ENCODE data around the gene GLIS1. TPM values are rescaled to one million over a fixed set of nuclear protein-coding genes. Genes with fewer than 3 reads are reported as not detected.

Gene GLIS1
- total and polyA plus RNA-seq, 10 of the 15 experiments (the other 5 are each of a cell fraction or from before 2014, with no cell fraction given) = not detected

DNA sequence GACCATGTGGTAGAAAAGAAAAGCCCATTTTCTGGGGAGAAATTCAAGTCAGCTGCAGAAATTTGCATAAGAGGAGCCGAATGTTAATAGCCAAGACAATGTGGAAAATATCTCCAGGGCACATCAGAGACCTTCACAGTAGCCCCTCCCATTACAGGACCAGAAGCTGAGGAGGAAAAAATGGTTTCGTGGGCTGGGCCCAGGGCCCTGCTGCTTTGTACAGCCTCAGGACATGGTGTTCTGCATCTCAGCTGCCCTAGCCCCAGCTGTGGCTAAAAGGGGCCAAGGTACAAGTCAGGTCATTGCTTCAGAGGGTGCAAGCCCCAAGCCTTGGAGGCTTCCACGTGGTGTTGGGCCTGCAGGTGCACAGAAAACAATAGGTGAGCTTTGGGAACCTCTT lies 171.5 kb downstream of the GLIS1 start:
- ChIA-PET CTCF (no interaction called here), RAD21 (ENCODE audit: unreplicated experiment) (no interaction called here), POLR2A (no interaction called here), SMC1A (ENCODE audit: uncharacterized antibody, unreplicated experiment) (no interaction called here)
- in situ Hi-C loops (cut with MboI) (no loop called here), intact Hi-C loops (cut with micrococcal nuclease; ENCODE audit: unreplicated experiment) (no loop called here)
- TF ChIP-seq NR2C1 (IDR thresholded peaks at IDR 0.05) (no peak), ZNF622 (IDR thresholded peaks at IDR 0.05) (no peak), POLR2A (IDR thresholded peaks at IDR 0.05; ENCODE audit: low read depth, low read length) (no peak), HDAC2 (IDR thresholded peaks at IDR 0.05) (no peak), RCOR1 (conservative IDR thresholded peaks at IDR 0.05; ENCODE audit: low read depth, low read length) (no peak), RUNX3 (IDR thresholded peaks at IDR 0.05; ENCODE audit: low read length) (no peak)
- TF ChIP-seq, protein P1, sequence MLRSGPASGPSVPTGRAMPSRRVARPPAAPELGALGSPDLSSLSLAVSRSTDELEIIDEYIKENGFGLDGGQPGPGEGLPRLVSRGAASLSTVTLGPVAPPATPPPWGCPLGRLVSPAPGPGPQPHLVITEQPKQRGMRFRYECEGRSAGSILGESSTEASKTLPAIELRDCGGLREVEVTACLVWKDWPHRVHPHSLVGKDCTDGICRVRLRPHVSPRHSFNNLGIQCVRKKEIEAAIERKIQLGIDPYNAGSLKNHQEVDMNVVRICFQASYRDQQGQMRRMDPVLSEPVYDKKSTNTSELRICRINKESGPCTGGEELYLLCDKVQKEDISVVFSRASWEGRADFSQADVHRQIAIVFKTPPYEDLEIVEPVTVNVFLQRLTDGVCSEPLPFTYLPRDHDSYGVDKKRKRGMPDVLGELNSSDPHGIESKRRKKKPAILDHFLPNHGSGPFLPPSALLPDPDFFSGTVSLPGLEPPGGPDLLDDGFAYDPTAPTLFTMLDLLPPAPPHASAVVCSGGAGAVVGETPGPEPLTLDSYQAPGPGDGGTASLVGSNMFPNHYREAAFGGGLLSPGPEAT (IDR thresholded peaks at IDR 0.05; ENCODE audit: low read depth) = no peak
- TF ChIP-seq, protein P2, sequence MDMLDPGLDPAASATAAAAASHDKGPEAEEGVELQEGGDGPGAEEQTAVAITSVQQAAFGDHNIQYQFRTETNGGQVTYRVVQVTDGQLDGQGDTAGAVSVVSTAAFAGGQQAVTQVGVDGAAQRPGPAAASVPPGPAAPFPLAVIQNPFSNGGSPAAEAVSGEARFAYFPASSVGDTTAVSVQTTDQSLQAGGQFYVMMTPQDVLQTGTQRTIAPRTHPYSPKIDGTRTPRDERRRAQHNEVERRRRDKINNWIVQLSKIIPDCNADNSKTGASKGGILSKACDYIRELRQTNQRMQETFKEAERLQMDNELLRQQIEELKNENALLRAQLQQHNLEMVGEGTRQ (IDR thresholded peaks at IDR 0.05; ENCODE audit: borderline replicate concordance, low read depth, low read length) = no peak
- TF ChIP-seq, protein P3, sequence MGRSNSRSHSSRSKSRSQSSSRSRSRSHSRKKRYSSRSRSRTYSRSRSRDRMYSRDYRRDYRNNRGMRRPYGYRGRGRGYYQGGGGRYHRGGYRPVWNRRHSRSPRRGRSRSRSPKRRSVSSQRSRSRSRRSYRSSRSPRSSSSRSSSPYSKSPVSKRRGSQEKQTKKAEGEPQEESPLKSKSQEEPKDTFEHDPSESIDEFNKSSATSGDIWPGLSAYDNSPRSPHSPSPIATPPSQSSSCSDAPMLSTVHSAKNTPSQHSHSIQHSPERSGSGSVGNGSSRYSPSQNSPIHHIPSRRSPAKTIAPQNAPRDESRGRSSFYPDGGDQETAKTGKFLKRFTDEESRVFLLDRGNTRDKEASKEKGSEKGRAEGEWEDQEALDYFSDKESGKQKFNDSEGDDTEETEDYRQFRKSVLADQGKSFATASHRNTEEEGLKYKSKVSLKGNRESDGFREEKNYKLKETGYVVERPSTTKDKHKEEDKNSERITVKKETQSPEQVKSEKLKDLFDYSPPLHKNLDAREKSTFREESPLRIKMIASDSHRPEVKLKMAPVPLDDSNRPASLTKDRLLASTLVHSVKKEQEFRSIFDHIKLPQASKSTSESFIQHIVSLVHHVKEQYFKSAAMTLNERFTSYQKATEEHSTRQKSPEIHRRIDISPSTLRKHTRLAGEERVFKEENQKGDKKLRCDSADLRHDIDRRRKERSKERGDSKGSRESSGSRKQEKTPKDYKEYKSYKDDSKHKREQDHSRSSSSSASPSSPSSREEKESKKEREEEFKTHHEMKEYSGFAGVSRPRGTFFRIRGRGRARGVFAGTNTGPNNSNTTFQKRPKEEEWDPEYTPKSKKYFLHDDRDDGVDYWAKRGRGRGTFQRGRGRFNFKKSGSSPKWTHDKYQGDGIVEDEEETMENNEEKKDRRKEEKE (IDR thresholded peaks at IDR 0.05) = no peak
- no peak for DNase-seq (ENCODE audit: low read depth, low spot score)
- ATAC-seq = no peak
- Histone ChIP-seq H3K4me3 (no peak overlapping the region), H3K27ac (ENCODE audit: control insufficient read depth, insufficient read depth) (no peak overlapping the region), H2AFZ (ENCODE audit: control insufficient read depth, low read depth, low read length) (no peak overlapping the region), H3K4me1 (ENCODE audit: control insufficient read depth, insufficient read depth, low read length) (no peaks in the 10 kb centered on the region), H3K9ac (ENCODE audit: control insufficient read depth, insufficient read depth, low read length) (no peak overlapping the region), H3K4me2 (ENCODE audit: control insufficient read depth, insufficient read depth) (no peak overlapping the region), H3K36me3 (ENCODE audit: control insufficient read depth in 2 of 2, insufficient read depth in 2 of 2, low read length in 1 of 2) (no peaks in the 10 kb centered on the region), H3K27me3 (replicated peaks in 1 of 2; ENCODE audit: control insufficient read depth in 2 of 2, insufficient read depth in 2 of 2, low read length in 1 of 2) (peaks cover 0 to 3% of the 10 kb centered on the region in 2 experiments; a peak in 2 of 4 replicates), H3K79me2 (ENCODE audit: control insufficient read depth, insufficient read depth, low read length) (no peaks in the 10 kb centered on the region), H3K9me3 (replicated peaks; ENCODE audit: control insufficient read depth, insufficient read depth, low read length) (no peaks in the 10 kb centered on the region), H4K20me1 (ENCODE audit: control insufficient read depth, insufficient read depth) (no peaks in the 10 kb centered on the region)
- no TSS peak for BruUV-seq (replicated peaks)
- FAIRE-seq = no peak
- WGBS (ENCODE audit: insufficient coverage, insufficient replicate concordance, low lambda C conversion rate, missing lambda C conversion rate) = 2% methylated on average over 3 of the region's 3 CpGs

All from GM12878 (cell line).